ENCODE data around the gene CCR5AS.
"Not testable (repeated sequence)": the region's sequence is repeated elsewhere in the genome, so short reads cannot be mapped to it uniquely, and the experiment has no call there.

The CCR5AS gene

GRCh38 chr3:46400000-46400734 lies 6.7 kb downstream of the CCR5AS start:
- Mint-ChIP-seq H3K27me3 (no peaks in the 10 kb centered on the region), H3K27ac (no peak overlapping the region), H3K4me1 (peaks cover 3% of the 10 kb centered on the region), H3K4me3 (no peak overlapping the region), H3K9me3 (no peaks in the 10 kb centered on the region), H3K36me3 (no peaks in the 10 kb centered on the region)
- no peak for DNase-seq

DNA sequence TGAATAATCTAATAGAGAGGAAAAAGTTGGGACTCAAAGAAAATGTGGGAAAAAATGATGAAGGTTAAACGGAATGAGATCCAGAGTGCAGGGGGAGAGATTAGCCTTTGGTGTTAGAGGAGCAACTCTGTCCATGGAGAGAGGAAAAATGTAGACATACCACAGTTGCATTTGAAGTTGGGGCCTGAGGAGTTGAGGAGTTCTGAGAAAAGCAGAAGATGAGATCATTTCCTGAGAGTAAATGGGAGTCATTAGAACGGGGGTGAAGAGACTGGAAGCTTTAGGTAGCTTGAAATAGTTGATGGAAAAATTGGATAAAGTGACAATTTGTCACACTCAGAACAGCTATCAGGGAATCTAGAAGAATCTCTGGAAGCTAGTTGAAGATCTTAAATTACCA lies 7.3 kb downstream of the CCR5AS start:
- Mint-ChIP-seq H3K36me3 (no peaks in the 10 kb centered on the region), H3K27me3 (no peaks in the 10 kb centered on the region), H3K4me3 (no peak overlapping the region), H3K4me1 (peaks cover 4% of the 10 kb centered on the region), H3K9me3 (no peaks in the 10 kb centered on the region), H3K27ac (no peak overlapping the region)
- DNase-seq = no peak

- Mint-ChIP-seq H3K9me3 (no peaks in the 10 kb centered on the region), H3K36me3 (no peaks in the 10 kb centered on the region), H3K27me3 (no peaks in the 10 kb centered on the region), H3K27ac (no peak overlapping the region), H3K4me3 (no peak overlapping the region), H3K4me1 (peaks cover 4% of the 10 kb centered on the region)
- DNase-seq = no peak
These were observed 7.8 kb downstream of the CCR5AS start for GRCh38 chr3:46399098-46399497.

DNA sequence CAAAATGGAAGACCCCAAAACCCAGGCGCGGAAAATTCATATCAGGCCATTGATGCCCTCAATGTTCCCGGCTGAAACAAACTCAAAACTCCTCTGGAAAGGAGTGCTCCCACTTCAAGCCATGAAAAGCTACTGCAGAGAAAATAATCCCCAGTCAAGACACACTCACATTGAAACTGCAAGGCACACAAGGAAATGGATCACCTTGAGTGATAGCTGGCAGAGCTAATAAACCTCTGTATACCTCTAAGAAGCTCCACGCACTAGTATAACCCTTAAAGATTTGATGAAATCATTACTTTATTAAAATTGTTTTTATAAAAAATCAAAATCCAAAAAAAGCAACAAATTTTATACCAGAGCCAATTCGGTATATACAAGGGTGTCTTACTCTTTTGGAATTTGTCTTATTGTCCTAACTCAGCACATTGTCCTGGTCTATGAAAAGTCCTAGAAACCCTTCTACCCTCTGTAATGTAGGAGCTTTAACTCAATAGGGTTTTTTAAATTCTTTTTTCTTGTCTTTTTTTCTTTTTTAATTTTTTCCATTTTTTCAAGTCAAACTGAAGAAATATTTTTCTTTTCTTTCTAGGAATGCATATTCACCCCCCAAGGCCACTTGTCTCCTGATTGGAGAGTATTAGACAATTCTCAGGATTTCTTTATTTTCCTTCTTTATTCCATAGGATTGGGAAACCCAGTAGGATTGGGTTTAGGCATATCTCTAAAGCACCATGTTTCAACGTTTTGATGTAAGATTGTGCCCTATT lies 8.5 kb downstream of the CCR5AS start:
- Mint-ChIP-seq H3K4me3 (no peak overlapping the region), H3K27ac (no peak overlapping the region), H3K36me3 (no peaks in the 10 kb centered on the region), H3K9me3 (no peaks in the 10 kb centered on the region), H3K4me1 (peaks cover 4% of the 10 kb centered on the region), H3K27me3 (no peaks in the 10 kb centered on the region)
- no peak for DNase-seq

DNA sequence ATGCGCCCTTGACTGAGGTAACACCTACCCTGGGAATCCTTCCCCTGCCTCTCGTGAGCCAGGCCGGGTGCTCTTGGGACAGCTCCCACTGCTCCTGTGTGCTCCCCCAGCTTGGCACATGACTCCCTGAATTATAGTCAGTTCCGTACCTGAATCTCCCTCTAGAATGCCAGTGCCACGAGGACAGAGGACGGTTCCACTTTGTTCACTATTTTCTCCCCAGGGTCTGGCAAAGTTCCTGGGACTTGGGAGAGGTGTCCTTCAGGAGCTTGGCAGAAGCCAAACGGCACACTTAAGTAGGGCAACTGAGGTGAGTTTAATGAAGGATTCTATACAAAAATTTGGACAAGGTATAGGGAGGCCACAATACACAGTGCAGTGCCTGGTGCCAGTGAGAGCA lies 9.8 kb downstream of the CCR5AS start:
- no peak for DNase-seq
- no peak overlapping the region for H3K27ac Mint-ChIP-seq

GRCh38 chr3:46395766-46396530 lies 10.9 kb downstream of the CCR5AS start:
- no peaks in the 10 kb centered on the region for H3K27me3 Mint-ChIP-seq
- H3K36me3 Mint-ChIP-seq = no peaks in the 10 kb centered on the region
- DNase-seq = no peak
- H3K4me1 Mint-ChIP-seq = peaks cover 4% of the 10 kb centered on the region
- H3K4me3 Mint-ChIP-seq = no peak overlapping the region
- no peak overlapping the region for H3K27ac Mint-ChIP-seq
- H3K9me3 Mint-ChIP-seq = no peaks in the 10 kb centered on the region

More for the DNA sequence above, 9.8 kb downstream of the CCR5AS start:
- H3K9me3 Mint-ChIP-seq = no peaks in the 10 kb centered on the region
- no peaks in the 10 kb centered on the region for H3K36me3 Mint-ChIP-seq
- no peaks in the 10 kb centered on the region for H3K27me3 Mint-ChIP-seq
- H3K4me3 Mint-ChIP-seq = no peak overlapping the region
- H3K4me1 Mint-ChIP-seq = peaks cover 4% of the 10 kb centered on the region

DNA sequence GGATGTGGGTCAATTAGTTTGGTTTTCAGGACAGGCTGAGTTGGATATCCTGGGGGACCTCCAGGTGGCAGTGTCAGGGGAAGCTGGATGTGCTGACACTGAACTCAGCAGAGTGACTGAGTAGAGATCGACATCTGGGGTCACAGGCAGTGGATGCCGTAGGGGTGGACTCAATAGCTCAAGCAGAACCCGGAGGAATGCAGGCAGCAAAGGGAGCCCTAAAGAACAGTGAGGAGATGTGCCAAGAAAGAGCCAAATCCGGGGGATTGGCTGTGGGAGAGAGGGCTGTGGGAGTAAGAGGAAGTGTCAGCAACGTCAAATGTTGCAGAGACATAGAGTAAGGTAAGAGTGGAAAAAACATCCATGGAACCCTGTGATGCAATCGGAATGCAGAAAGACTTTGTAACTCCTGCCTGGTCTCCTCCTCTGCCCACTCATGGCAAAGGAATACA lies 11.6 kb downstream of the CCR5AS start:
- H3K4me3 Mint-ChIP-seq = no peak overlapping the region
- no peaks in the 10 kb centered on the region for H3K27me3 Mint-ChIP-seq
- peaks cover 4% of the 10 kb centered on the region for H3K4me1 Mint-ChIP-seq
- no peaks in the 10 kb centered on the region for H3K36me3 Mint-ChIP-seq
- no peaks in the 10 kb centered on the region for H3K9me3 Mint-ChIP-seq
- H3K27ac Mint-ChIP-seq = no peak overlapping the region
- no peak for DNase-seq

DNA sequence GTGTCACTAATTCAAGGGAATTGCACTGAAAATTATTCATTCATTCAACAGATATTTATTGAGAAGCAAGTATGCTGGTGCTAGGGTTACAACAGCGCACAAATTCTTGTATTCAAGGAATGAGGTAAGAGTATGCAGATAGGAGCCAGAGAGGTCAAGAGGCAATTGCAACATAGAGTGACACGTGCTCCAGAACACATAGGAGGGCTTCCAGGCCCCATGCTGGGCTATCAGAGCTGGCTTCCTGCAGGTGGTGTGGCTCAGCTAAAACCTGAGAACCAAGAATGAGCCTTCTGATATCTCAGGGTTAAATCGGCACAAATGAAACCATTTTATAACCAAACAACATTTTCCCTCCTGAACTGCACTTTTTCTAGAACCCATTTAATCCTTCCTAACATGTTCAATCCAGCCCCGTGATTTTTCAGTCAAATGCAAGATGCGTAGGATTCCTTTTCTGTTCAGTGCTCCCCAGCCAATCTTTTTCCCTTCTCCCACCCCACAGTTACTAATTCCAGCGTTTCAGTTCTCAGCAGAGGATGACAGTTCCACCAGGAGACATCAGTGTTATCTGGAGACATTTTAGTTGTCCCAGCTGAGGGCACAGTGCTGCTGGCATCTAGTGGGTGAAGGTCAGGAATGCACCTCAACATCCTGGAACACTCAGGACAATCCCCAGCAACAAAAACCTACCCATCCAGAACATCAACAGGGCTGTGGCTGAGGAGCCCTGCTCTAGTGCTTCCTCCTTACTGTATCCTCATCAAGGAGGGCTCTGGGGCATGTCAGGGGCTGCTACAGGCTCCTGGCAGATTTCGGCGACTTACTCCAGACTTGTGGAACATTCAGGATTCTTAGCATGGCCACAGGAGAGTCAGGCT lies 13.1 kb downstream of the CCR5AS start:
- Mint-ChIP-seq H3K9me3 (no peaks in the 10 kb centered on the region), H3K4me1 (peaks cover 4% of the 10 kb centered on the region), H3K36me3 (no peaks in the 10 kb centered on the region), H3K27me3 (no peaks in the 10 kb centered on the region), H3K4me3 (no peak overlapping the region), H3K27ac (no peak overlapping the region)
- no peak for DNase-seq

DNA sequence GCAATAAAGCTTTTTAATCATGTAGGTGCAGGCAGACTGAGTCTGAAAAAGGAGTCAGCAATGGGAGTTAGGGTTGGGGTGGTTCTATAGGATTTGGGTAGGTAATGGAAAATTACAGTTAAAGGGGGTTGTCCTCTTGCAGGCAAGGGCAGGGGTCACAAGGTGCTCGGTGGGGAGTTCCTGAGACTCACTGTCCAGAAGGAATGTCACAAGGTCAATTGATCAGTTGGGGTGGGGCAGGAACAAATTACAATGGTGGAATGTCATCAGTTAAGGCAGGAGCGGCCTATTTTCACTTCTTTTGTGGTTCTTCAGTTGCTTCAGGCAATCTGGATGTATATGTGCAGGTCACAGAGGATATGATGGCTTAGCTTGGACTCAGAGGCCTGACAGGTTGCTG lies 13.9 kb downstream of the CCR5AS start:
- no peak for DNase-seq
- H3K27me3 Mint-ChIP-seq = no peaks in the 10 kb centered on the region
- H3K4me3 Mint-ChIP-seq = no peak overlapping the region
- no peaks in the 10 kb centered on the region for H3K9me3 Mint-ChIP-seq
- peaks cover 4% of the 10 kb centered on the region for H3K4me1 Mint-ChIP-seq
- H3K36me3 Mint-ChIP-seq = no peaks in the 10 kb centered on the region
- H3K27ac Mint-ChIP-seq = no peak overlapping the region

GRCh38 chr3:46391526-46391925 lies 15.3 kb downstream of the CCR5AS start:
- H3K9me3 Mint-ChIP-seq, H3K4me1 Mint-ChIP-seq, H3K27ac Mint-ChIP-seq, H3K36me3 Mint-ChIP-seq, H3K27me3 Mint-ChIP-seq, DNase-seq, H3K4me3 Mint-ChIP-seq: not testable (repeated sequence)

- Mint-ChIP-seq H3K4me1 (peaks cover 5% of the 10 kb centered on the region), H3K9me3 (no peaks in the 10 kb centered on the region), H3K27me3 (no peaks in the 10 kb centered on the region), H3K4me3 (no peak overlapping the region), H3K36me3 (no peaks in the 10 kb centered on the region), H3K27ac (no peak overlapping the region)
- no peak for DNase-seq
These were observed 17.6 kb downstream of the CCR5AS start for GRCh38 chr3:46389306-46389705.

GRCh38 chr3:46388847-46389246 lies 18.0 kb downstream of the CCR5AS start:
- H3K27me3 Mint-ChIP-seq, H3K4me3 Mint-ChIP-seq, H3K27ac Mint-ChIP-seq, DNase-seq, H3K4me1 Mint-ChIP-seq, H3K9me3 Mint-ChIP-seq, H3K36me3 Mint-ChIP-seq: not testable (repeated sequence)

GRCh38 chr3:46386205-46386604 lies 20.7 kb downstream of the CCR5AS start:
- Mint-ChIP-seq H3K9me3 (no peaks in the 10 kb centered on the region), H3K27ac (no peak overlapping the region), H3K27me3 (peaks cover 7% of the 10 kb centered on the region), H3K4me1 (peaks cover 14% of the 10 kb centered on the region), H3K4me3 (no peak overlapping the region), H3K36me3 (no peaks in the 10 kb centered on the region)
- DNase-seq = no peak

DNA sequence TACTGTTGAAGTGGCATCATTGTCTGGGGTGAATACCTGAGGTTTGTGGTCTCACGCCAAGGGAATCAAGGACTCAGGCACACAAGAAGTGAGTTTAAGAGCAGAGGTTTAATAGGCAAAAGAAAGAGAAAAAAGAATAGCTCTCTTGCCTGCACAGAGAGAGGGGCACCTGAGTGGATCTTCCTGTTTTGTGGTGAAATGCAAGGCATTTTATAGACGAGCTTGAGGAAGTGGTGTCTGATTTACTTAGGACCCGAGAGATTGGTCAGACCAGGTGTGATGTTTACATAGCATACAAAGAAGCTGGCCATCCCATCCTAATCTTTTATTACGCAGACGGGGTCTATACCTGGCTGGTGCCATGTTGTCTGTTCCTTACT lies 22.9 kb downstream of the CCR5AS start:
- Mint-ChIP-seq H3K27me3 (peaks cover 7% of the 10 kb centered on the region), H3K9me3 (no peaks in the 10 kb centered on the region), H3K4me3 (no peak overlapping the region), H3K27ac (no peak overlapping the region), H3K36me3 (no peaks in the 10 kb centered on the region), H3K4me1 (peaks cover 22% of the 10 kb centered on the region)
- DNase-seq = no peak
